Neural progenitor cell (in vitro differentiated cells): ENCODE data around the gene WDR31. TPM values are rescaled to one million over a fixed set of nuclear protein-coding genes. Genes with fewer than 3 reads are reported as not detected.

Experiments used
- DNase-seq: peaks from one replicate; pipeline ENCODE4 v3.0.0-alpha.2; 2016; ENCODE audit warnings: low spot score
- H2AFZ ChIP-seq: fragments of 200-600 bp; sonication (generic); replicated peaks from 2 replicates; pipeline ENCODE4 v1.6.1; 2016; ENCODE audit warnings: antibody characterized with exemption
- H3F3A ChIP-seq: fragments of 200-600 bp; sonication (generic); 2 replicates; pipeline ENCODE4 v1.6.1; 2016; ENCODE audit warnings: antibody characterized with exemption, low read depth
- H3K27ac ChIP-seq: fragments of 200-600 bp; sonication (generic); 2 replicates; pipeline ENCODE4 v1.5.1; 2016; ENCODE audit warnings: mild to moderate bottlenecking
- H3K27me3 ChIP-seq: fragments of 200-600 bp; sonication (generic); 2 replicates; pipeline ENCODE4 v1.6.1; 2016; ENCODE audit warnings: mild to moderate bottlenecking, moderate library complexity
- H3K36me3 ChIP-seq: fragments of 200-600 bp; sonication (generic); 2 replicates; pipeline ENCODE4 v1.5.1; 2016
- H3K4me1 ChIP-seq: fragments of 200-600 bp; sonication (generic); 2 replicates; pipeline ENCODE4 v1.6.1; 2016; ENCODE audit warnings: mixed run types
- H3K4me2 ChIP-seq: fragments of 200-600 bp; sonication (generic); 2 replicates; pipeline ENCODE4 v1.6.1; 2016
- H3K4me3 ChIP-seq: fragments of 200-600 bp; sonication (generic); 2 replicates; pipeline ENCODE4 v1.5.1; 2016
- H3K79me2 ChIP-seq: fragments of 200-600 bp; sonication (generic); 2 replicates; pipeline ENCODE4 v1.6.1; 2016; ENCODE audit warnings: low read depth
- H3K9ac ChIP-seq: fragments of 200-600 bp; sonication (generic); 2 replicates; pipeline ENCODE4 v1.6.1; 2016
- H3K9me3 ChIP-seq: fragments of 200-600 bp; sonication (generic); 2 replicates; pipeline ENCODE4 v1.5.1; 2016; ENCODE audit warnings: low read depth
- H4K20me1 ChIP-seq: fragments of 200-600 bp; sonication (generic); 2 replicates; pipeline ENCODE4 v1.6.1; 2016; ENCODE audit warnings: low read depth
- H3K27ac Mint-ChIP-seq: 3 replicates; pipeline ENCODE4 v1.8.0; 2021; ENCODE audit warnings: mixed read lengths
- H3K27me3 Mint-ChIP-seq: 2 replicates; pipeline ENCODE4 v1.8.0; 2022; ENCODE audit warnings: low read depth, mild to moderate bottlenecking, inconsistent platforms, moderate library complexity, mixed read lengths; ENCODE audit not compliant: insufficient read depth
- H3K36me3 Mint-ChIP-seq: 3 replicates; pipeline ENCODE4 v1.8.0; 2021; ENCODE audit warnings: mixed read lengths
- H3K4me1 Mint-ChIP-seq: 3 replicates; pipeline ENCODE4 v1.8.0; 2021; ENCODE audit warnings: mixed read lengths
- H3K4me3 Mint-ChIP-seq: 3 replicates; pipeline ENCODE4 v1.8.0; 2021; ENCODE audit warnings: mild to moderate bottlenecking, moderate library complexity, mixed read lengths
- H3K9me3 Mint-ChIP-seq: 3 replicates; pipeline ENCODE4 v1.8.0; 2020; ENCODE audit warnings: mixed read lengths
- CTCF ChIP-seq: fragments of 200-600 bp; sonication (generic); IDR thresholded peaks from 2 replicates; pipeline ENCODE4 v1.5.1; 2017; ENCODE audit warnings: antibody characterized with exemption, mild to moderate bottlenecking
- EZH2 ChIP-seq: fragments of 200-600 bp; sonication (generic); IDR thresholded peaks from 2 replicates; pipeline ENCODE4 v1.6.1; 2017; ENCODE audit warnings: antibody characterized with exemption, mild to moderate bottlenecking, moderate library complexity
- EZH2phosphoT487 ChIP-seq: fragments of 200-600 bp; sonication (generic); IDR thresholded peaks from 2 replicates; pipeline ENCODE4 v1.6.1; 2017; ENCODE audit warnings: antibody characterized with exemption
- total RNA-seq: library from RNA; depleted of rRNA; stranded (reverse); fragments of >200 nt; gene quantifications from 2 replicates; pipeline ENCODE4 v1.2.3, GENCODE V29; 2015; ENCODE audit warnings: low replicate concordance

The WDR31 gene
- total RNA-seq, 1 donor from 2014 or later = 3.2 TPM

DNA sequence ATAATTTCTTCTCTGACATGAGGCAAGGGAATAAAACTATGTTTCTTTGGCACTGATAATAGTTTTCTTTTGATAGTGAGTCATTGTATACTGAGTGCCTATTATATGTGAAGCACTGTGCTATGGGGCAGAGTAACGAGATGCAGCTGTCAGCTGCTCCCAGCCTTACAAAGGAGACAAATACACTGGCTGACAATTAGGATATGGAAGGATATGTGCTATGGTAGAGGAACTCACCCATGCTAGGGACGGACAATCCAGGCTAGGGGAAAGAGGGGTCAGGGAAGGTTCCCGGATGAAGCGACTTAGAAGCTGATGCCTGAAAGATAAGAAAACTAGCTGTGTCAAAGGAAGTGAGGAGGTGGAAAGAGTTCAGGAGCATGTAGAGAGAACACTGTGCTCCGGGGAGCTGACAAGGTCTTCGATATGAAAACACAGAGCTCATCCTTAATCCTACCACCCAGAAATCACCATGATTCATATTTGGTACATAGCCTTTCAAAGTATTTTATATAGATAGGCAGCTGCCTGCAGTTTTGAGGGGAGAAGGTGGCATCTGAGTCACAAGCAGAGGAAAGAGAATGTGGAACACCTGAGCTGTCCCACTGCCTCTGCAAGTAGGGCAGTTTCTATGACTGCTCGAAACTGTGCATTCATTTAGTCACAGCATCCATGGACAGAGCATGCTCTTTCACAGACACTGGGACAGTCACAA is 21.4 kb upstream of the WDR31 start:
- Mint-ChIP-seq H3K4me3 (no peak overlapping the region), H3K36me3 (no peaks in the 10 kb centered on the region), H3K9me3 (peaks cover 3% of the 10 kb centered on the region), H3K27me3 (peaks cover 5% of the 10 kb centered on the region), H3K4me1 (peaks cover 18% of the 10 kb centered on the region), H3K27ac (no peak overlapping the region)
- no peaks in the 10 kb centered on the region for H3K27me3 ChIP-seq
- no peak overlapping the region for H3K4me2 ChIP-seq
- no peaks in the 10 kb centered on the region for H3K36me3 ChIP-seq
- no peak overlapping the region for H3K4me3 ChIP-seq
- H3K4me1 ChIP-seq = no peaks in the 10 kb centered on the region
- no peak overlapping the region for H3K27ac ChIP-seq
- no peaks in the 10 kb centered on the region for H3K9me3 ChIP-seq
- H2AFZ ChIP-seq = no peak overlapping the region
- H3K79me2 ChIP-seq = no peaks in the 10 kb centered on the region
- no peaks in the 10 kb centered on the region for H3F3A ChIP-seq
- no peaks in the 10 kb centered on the region for H4K20me1 ChIP-seq
- no peak for DNase-seq
- no peak for TF ChIP-seq EZH2
- no peak for TF ChIP-seq EZH2phosphoT487
- no peak for TF ChIP-seq CTCF
- no peak overlapping the region for H3K9ac ChIP-seq

DNA sequence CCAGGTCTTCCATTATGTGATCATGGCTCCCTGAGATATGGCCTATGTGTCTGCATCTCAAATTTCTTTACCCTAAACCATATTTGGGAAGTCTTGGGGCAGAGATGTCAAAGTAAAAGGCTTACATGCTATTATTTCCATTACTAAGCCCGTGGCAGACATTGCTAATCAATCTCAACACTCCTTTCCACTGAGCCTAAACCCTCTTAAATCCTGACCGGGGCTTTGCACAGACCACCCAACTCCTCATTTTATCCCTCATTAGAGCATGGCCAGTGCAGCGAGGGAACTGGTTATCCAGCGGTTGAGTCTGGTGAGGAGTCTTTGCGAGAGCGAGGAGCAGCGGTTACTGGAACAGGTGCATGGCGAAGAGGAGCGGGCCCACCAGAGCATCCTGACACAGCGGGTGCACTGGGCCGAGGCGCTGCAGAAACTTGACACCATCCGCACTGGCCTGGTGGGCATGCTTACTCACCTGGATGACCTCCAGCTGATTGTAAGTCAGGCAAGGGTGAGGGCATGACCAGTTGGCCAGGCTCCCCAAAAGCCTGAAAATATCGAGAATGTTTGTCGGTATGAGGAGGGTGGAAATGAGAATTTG is 20.3 kb upstream of the WDR31 start:
- no peaks in the 10 kb centered on the region for H3K79me2 ChIP-seq
- Mint-ChIP-seq H3K9me3 (peaks cover 3% of the 10 kb centered on the region), H3K4me3 (no peak overlapping the region), H3K27me3 (peaks cover 9% of the 10 kb centered on the region), H3K36me3 (no peaks in the 10 kb centered on the region), H3K4me1 (peaks cover 18% of the 10 kb centered on the region), H3K27ac (no peak overlapping the region)
- H3K4me3 ChIP-seq = no peak overlapping the region
- H3K27me3 ChIP-seq = no peaks in the 10 kb centered on the region
- no peak overlapping the region for H2AFZ ChIP-seq
- no peak overlapping the region for H3K27ac ChIP-seq
- no peaks in the 10 kb centered on the region for H3K4me1 ChIP-seq
- H3K9ac ChIP-seq = no peak overlapping the region
- no peaks in the 10 kb centered on the region for H3K36me3 ChIP-seq
- H3K4me2 ChIP-seq = no peak overlapping the region
- TF ChIP-seq CTCF (no peak), EZH2phosphoT487 (no peak), EZH2 (no peak)
- H3F3A ChIP-seq = no peaks in the 10 kb centered on the region
- H3K9me3 ChIP-seq = no peaks in the 10 kb centered on the region
- DNase-seq = no peak
- H4K20me1 ChIP-seq = no peaks in the 10 kb centered on the region

DNA sequence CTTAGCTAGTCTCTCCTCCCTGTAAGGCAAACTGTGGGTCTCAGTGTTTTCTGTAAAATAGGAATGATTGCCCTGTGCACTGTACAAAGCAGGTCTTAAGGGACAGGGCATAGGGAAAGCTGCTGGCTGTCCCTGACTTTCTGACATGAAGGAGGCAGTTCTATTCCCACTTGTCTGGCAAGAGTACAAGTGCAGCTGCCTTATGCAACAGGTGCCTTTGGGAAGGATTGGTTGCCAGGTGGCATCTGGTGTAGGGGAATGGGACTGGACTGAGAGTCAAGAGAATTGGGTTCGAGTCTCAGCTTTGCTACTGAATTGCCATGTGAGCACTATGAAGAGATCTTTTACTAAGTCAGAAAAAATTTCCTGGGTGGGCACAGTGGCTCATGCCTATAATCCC is 19.3 kb upstream of the WDR31 start:
- Histone ChIP-seq H3K79me2 (no peaks in the 10 kb centered on the region), H4K20me1 (no peaks in the 10 kb centered on the region), H3K4me3 (no peak overlapping the region), H3K4me1 (no peaks in the 10 kb centered on the region), H3K9me3 (no peaks in the 10 kb centered on the region), H3K4me2 (no peak overlapping the region), H3F3A (no peaks in the 10 kb centered on the region), H3K27me3 (no peaks in the 10 kb centered on the region), H3K36me3 (no peaks in the 10 kb centered on the region), H2AFZ (no peak overlapping the region), H3K9ac (no peak overlapping the region), H3K27ac (no peak overlapping the region)
- DNase-seq = no peak
- peaks cover 9% of the 10 kb centered on the region for H3K27me3 Mint-ChIP-seq
- TF ChIP-seq EZH2 (no peak), EZH2phosphoT487 (no peak), CTCF (no peak)
- H3K4me3 Mint-ChIP-seq = no peak overlapping the region
- no peak overlapping the region for H3K27ac Mint-ChIP-seq
- peaks cover 3% of the 10 kb centered on the region for H3K9me3 Mint-ChIP-seq
- H3K36me3 Mint-ChIP-seq = no peaks in the 10 kb centered on the region
- H3K4me1 Mint-ChIP-seq = peaks cover 18% of the 10 kb centered on the region
